Measurements from ENCODE around the gene LHFPL3.

DNA sequence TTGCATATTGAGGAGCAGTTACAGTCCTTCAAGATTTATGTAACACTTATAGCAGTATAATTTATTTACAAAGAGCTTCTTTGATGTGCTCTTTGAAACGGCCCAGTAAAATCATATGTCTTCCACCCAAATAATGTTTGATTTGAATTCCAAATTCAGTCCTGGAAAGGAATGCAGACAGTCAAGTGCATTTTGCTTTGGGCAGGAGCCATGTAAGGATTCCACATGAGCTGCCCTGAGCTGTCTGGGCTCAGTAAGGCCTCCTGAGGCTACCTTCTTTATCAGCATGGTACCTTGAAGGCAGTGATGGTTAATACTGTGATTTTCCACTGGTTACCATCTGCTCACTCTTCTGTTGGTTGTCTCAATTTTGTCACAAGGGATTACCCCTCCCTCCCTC lies 41.6 kb upstream of the LHFPL3 start:
- TF ChIP-seq, protein P1, sequence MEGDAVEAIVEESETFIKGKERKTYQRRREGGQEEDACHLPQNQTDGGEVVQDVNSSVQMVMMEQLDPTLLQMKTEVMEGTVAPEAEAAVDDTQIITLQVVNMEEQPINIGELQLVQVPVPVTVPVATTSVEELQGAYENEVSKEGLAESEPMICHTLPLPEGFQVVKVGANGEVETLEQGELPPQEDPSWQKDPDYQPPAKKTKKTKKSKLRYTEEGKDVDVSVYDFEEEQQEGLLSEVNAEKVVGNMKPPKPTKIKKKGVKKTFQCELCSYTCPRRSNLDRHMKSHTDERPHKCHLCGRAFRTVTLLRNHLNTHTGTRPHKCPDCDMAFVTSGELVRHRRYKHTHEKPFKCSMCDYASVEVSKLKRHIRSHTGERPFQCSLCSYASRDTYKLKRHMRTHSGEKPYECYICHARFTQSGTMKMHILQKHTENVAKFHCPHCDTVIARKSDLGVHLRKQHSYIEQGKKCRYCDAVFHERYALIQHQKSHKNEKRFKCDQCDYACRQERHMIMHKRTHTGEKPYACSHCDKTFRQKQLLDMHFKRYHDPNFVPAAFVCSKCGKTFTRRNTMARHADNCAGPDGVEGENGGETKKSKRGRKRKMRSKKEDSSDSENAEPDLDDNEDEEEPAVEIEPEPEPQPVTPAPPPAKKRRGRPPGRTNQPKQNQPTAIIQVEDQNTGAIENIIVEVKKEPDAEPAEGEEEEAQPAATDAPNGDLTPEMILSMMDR (IDR thresholded peaks at IDR 0.05; ENCODE audit: low read length) = no peak
- TF ChIP-seq EZH2phosphoT487 (IDR thresholded peaks at IDR 0.05; ENCODE audit: low read length) = no peak
